Chondrocyte (in vitro differentiated cells): ENCODE data around the gene KCNJ14. TPM values are rescaled to one million over a fixed set of nuclear protein-coding genes. Genes with fewer than 3 reads are reported as not detected.

Experiments
- total RNA-seq: library from RNA; stranded (reverse); gene quantifications from 3 replicates; pipeline ENCODE4 v1.2.1, GENCODE V29; 2021

KCNJ14 gene
- total RNA-seq, 1 donor from 2014 or later, result 0.95 TPM

Other genes starting within 250 kb of the KCNJ14 start
- gene CARD8, start 199.7 kb upstream of the KCNJ14 start, total RNA-seq, result 19.8 to 29.5 TPM (median 23.3 TPM) in 3 replicates
- gene ZNF114, start 185.5 kb upstream of the KCNJ14 start, total RNA-seq, result 0.27 to 0.97 TPM (median 0.87 TPM) in 3 replicates
- gene EMP3, start 130.0 kb upstream of the KCNJ14 start, total RNA-seq, result 257 to 284 TPM (median 277 TPM) in 3 replicates
- 5.4 to 14.0 TPM (median 10.1 TPM) in 3 replicates for gene TMEM143, start 91.6 kb upstream of the KCNJ14 start, total RNA-seq
- not detected in 3 replicates for gene SYNGR4, start 91.2 kb upstream of the KCNJ14 start, total RNA-seq
- gene KDELR1, start 64.0 kb upstream of the KCNJ14 start, total RNA-seq, result 251 to 261 TPM (median 251 TPM) in 3 replicates
- gene GRIN2D, start 61.9 kb upstream of the KCNJ14 start, total RNA-seq, result 2.4 to 5.1 TPM (median 4.9 TPM) in 3 replicates
- gene GRWD1, start 9.6 kb upstream of the KCNJ14 start, total RNA-seq, result 20.7 to 31.8 TPM (median 23.6 TPM) in 3 replicates
- 68.7 to 76.7 TPM (median 69.9 TPM) in 3 replicates for gene CYTH2, start 13.8 kb downstream of the KCNJ14 start, total RNA-seq
- gene LMTK3, start 56.3 kb downstream of the KCNJ14 start, total RNA-seq, result 0.48 to 0.67 TPM (median 0.54 TPM) in 3 replicates
- 0.22 TPM in 1 of 3 replicates, not detected in the others for gene SULT2B1, start 96.6 kb downstream of the KCNJ14 start, total RNA-seq
- not detected in 3 replicates for gene SPACA4, start 151.2 kb downstream of the KCNJ14 start, total RNA-seq
- gene FAM83E, start 159.5 kb downstream of the KCNJ14 start, total RNA-seq, result 0.38 to 0.77 TPM (median 0.67 TPM) in 3 replicates
- gene RPL18, start 163.6 kb downstream of the KCNJ14 start, total RNA-seq, result 727 to 753 TPM (median 751 TPM) in 3 replicates
- gene SPHK2, start 163.9 kb downstream of the KCNJ14 start, total RNA-seq, result 18.6 to 26.5 TPM (median 20.7 TPM) in 3 replicates
- gene DBP, start 181.8 kb downstream of the KCNJ14 start, total RNA-seq, result 2.1 to 6.2 TPM (median 3.9 TPM) in 3 replicates
- gene CA11, start 190.6 kb downstream of the KCNJ14 start, total RNA-seq, result 8.1 to 14.1 TPM (median 9.1 TPM) in 3 replicates
- 0.97 to 1.1 TPM (median 1.1 TPM) in 3 replicates for gene NTN5, start 217.4 kb downstream of the KCNJ14 start, total RNA-seq
- not detected in 3 replicates for gene FUT2, start 240.4 kb downstream of the KCNJ14 start, total RNA-seq